8988T (cell line): Measurements from ENCODE around the gene BRI3.

Experiments
- DNase-seq: peaks from one replicate; pipeline ENCODE4 v3.0.0; 2011

BRI3 gene

DNA sequence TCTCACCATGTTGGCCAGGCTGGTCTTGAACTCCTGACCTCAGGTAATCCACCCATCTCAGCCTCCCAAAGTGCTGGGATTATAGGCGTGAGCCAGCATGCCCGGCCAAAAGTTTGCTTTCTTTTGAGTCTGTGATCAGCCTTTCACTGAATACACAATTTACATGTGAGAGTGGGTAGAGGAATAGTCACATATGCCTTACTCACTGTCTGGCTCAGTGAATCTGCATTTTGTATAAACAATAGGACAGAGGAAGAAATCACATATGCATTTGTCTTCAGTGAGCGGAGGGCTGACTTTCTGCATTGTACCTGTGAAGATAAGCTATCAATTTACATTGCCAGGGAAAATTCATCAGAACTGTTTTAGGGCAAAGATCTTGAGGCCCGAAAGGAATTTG lies 27.0 kb upstream of the BRI3 start:
- no peak for DNase-seq

DNA sequence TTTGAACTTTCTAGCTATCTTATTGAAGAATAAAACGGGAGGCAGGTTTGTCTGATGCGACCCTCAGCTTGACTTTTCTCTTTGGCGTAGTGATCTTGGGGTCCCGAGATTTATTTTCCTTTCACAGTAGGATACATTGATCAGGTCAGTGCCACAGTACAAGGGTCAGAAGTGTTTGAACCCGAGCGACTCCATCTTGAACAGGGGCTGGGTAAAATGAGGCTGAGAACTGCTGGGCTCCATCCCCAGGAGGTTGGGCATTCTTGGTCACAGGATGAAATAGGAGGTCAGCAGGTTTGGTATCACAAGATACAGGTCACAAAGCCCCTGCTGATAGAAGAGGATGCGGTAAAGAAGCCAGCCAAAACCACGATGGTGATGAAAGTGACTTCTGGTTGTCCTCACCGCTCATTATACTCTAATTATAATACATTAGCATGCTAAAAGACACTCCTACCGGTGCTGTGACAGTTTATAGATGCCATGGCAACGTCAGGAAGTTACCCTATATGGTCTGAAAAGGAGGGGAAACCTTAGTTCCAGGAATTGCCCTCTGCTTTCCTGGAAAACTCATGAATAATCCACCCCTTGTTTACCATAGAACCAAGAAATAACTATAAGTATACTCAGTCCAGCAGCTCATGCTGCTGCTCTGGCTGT lies 26.4 kb upstream of the BRI3 start:
- DNase-seq, result no peak

DNA sequence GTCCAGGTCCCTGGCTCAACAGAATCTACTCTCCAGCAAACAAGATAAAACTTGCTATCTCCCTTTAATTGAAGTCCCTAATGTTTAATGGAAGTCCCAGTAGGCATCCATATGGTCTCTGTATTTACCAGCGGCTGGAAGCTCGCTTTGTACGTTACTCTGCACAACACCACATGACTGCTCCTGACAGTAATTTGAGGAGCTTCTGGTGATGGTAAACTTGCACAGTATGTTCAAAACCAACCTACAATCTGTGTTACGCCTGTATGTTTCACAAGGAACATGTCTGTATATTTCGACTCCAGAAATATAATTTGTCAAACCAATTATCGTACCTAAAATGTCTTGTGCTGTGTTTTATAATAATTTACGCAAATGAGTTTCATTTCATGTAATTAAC lies 25.1 kb upstream of the BRI3 start:
- DNase-seq, result no peak

DNA sequence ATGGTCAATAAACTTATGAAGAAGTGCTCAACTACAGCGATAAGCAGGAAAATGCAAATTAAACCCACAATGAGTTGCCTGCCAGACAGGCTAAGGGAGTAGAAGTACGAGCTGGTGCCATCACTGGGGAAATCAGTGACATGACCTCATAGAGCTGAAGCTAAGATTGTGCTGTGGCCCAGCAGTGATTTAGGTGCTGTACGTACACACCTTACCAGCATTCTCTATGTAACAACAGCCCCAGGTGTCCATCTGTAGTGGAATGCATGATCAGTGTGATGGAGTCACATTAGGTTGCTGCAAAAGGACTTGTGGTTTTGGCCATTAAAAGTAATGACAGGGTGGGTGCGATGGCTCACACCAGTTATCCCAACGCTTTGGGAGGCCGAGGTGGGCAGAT lies 23.8 kb upstream of the BRI3 start:
- no peak for DNase-seq

DNA sequence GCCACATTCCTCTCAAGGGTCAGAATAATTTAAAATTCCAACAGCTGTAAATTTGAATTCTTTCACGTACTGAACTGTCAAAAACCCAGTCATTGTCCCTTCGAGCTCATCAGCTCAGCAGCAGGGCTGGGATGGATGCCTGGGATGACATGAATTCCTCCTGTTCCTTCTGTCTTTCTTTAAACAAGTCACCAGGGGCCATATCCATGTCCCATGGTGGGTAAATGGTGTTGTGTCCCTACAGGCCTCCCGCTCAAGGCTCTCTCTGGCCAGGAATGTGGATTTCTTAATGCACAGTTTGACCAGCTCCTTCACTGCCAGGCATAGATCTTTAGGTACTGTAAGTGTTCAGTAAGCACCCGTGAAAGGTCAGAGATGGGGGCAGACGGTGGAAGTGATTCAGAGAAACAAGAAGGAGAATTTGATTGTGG lies 15.6 kb upstream of the BRI3 start:
- no peak for DNase-seq

DNA sequence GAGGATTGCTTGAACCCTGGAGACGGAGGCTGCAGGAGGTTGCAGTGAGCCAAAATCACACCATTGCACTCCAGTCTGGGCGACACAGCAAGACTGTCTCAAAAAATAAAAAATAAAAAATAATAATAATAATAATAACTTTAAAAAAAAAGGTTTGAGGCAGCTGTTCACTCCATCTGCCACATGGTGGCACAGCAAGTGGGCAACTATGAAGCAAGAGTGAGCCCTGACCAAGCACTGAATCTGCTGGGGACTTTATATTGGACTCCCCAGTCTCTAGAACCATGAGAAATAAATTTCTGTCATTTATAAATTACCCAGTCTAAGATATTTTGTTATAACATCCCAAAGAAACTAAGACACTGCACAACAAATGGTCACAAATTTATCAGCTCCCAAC lies 14.6 kb upstream of the BRI3 start:
- no peak for DNase-seq

DNA sequence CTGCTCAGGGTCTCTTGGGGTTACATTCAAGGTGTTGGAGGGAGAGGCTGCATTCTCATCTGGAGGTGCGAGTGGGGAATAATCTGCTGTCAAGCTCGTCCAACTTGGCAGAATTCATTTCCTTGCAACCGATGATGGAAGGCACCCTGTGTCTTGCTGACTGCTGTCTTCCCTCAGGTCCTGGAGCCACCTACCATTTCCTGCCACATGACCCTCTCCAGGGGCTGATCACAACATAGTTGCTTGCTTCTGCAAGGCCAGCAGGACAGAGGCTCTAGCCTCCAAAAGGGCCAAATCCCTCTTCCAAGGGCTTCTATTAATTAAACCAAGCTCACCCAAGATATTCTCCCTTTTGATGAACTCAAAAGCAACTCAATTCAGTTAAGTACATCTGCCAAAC lies 14.2 kb upstream of the BRI3 start:
- no peak for DNase-seq

DNA sequence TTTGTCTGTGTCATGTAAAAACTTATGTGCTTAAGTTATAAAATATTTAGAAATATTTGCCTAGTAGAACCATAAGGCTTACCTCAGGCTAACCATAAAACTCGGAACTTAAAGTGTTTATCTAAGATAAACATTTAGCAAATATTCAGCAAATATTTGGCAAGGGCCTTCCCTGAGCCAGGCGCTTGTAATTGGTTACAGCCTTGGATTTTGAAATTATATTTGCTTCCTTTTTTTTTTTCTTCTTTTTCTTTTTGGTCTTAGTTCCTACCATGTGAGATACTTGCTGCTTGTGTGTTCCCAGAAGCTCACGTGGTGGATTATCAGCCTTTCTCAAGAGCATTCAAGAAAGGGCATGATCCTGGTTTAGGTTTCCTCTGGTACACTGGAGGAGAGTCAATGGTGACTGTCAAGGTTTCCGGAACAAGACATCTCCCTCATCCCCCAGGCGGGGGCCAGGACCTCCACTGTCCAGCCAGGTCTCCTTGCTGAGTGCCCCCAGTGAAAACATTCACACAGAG lies 5.2 kb upstream of the BRI3 start:
- DNase-seq, result no peak

DNA sequence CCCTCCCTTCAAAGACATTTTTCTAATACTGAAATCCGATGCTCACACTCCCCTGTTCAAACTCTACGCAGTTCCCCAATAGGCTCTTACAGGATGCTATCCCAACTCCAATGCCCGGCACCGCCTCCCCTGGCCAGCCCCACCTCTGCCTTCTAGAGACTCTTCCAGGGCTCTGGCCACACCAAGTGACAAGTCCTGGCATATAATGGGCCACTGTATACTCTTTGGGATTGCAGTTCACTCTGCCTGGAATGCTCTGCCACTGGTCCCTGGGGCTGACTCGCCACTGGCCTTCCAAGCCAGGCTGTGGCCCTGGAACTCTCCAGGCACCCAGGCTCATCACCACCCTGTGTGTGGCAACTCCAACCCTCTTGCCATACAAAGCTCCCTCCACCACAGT lies 3.1 kb upstream of the BRI3 start:
- no peak for DNase-seq

DNA sequence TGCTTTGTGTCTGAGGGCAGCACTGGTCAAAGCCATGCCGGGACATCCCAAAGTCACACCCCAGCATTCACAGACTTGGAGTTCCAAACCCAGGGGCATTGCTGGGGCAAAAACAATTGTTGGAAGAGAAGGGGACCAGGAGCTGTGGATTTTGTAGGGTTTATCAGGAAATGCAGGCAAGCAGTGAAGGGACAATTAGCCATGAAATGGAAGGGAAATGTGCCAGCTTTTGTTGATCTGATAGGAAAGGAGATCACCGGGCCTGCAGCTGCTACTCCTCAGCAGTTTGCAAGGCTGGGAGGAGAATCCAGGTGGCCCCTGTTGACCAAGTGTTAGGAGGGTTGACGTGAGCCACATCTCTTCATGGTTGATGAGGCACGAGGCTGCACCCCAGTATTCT lies 2.5 kb upstream of the BRI3 start:
- no peak for DNase-seq

DNA sequence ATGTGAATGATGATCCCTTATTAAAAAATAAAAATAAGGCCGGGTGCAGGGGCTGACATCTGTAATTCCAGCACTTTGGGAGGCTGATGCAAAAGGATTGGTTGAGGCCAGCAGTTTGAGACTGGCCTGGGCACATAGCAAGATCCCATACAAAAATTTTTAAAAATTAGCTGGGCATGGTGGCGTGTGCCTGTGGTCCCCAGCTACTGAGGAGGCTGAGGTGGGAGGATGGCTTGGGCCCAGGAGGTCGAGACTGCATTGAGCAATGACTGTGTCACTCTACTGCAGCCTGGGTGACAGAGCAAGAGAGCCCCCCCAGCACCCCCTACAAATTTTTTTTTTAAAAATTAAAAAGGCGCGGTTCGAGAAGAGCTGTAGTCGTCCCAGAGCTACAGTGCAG lies 1.2 kb upstream of the BRI3 start:
- no peak for DNase-seq

DNA sequence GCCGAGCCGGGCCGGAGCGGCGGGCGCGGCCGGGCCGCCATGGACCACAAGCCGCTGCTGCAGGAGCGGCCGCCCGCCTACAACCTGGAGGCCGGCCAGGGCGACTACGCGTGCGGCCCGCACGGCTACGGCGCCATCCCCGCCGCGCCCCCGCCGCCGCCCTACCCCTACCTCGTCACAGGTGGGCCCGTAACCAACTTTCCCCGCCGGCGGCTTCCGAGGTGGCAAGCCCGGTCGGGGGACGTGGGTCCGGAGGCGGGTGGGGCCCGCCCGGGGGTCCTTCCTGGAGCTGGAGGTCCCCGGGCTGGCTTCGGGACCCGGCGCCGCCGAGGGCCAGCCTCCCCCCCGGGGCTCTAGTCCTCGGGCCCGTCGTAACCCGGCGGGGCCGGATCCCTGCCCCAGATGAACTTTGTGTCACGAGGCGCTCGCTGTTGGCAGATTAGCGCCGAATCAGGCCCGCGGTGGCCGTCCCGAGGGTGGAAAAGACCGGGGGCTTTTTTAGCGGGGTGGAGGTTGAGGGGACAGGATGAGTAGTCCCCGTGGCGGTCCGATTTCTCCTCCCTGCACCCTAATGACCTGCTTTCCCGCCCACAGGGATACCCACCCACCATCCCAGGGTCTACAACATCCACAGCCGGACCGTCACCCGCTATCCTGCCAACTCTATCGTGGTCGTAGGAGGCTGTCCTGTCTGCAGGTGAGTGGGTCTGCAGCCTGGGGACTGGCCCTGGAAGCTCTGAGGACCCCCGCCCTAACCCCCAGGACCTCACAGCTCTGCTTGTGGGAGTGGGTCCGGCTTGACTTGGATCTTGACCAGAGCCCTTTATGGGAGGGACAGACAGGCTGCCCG lies 496 bp downstream of the BRI3 start:
- DNase-seq, result no peak

DNA sequence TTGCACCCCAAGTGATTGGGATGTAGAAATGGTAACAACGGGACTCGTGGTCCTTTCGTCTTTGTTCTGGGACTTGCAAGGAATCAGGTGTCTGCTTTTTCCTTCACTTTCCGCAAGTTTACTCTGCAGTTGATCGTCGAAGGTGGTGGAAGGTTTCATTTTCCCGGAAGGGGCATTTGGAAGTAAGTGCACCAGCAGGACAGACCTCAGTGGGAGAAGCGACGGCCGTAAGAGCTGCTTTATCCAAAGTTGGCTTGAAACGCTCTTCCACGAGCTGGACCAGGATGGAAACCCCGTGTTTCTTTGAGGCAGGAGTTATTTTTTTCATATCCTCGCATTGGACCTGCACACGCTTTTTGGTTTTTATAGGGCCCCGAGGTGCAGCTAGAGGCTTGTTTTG lies 1.2 kb downstream of the BRI3 start:
- DNase-seq, result no peak

DNA sequence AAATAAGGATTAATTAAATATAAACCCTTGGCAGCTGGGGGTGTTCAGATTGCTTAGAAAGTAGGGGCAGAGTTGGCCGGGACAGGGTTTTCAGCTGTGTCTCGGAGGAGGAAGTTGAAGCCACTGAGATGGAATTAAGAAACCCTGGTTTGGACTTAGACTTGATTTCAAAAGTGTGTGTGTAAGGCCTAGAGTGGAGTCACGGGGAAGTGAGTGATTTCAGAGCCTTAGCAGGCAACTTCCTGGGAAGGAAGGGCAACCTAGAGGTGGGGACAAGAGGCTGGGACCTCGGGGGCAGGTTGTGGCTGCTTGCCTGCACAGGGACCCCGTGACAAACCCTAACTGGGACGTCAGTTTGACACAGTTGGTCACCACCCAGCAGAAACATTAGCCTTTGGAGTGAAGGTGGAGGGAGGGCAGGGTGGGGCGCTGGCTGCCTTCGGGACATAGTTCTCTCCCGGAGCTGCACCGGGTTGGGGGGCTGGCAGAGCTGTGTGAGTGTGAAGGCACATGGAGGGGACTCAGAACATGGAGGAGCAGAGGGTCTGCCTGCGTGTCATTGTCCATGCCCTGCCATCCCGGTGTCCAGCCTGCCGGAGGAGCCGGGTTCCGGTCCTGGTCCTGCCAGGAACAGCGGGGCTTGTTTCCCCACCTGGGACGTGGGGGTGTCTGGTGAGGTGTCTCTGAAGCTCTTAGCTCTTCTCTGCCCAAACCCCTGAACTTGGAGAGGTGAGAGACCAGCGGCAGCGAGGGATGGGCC lies 1.8 kb downstream of the BRI3 start:
- no peak for DNase-seq

DNA sequence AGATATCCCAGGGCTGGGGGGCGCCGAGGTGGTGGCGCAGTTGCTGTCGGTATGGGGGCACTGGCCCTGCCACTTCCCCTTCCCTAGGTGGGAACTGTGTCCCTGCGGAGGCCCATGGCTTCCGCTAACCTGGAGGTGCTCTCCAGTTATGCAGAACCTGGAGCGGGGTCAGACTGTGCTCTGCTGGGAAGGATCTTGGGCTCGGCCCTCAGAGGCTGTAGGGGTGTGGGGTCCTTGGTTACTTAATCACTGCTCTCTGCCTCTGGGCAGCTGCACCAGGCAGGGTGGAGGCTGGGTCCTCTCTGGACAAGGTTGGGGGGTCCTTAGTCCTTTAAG lies 2.4 kb downstream of the BRI3 start:
- no peak for DNase-seq

DNA sequence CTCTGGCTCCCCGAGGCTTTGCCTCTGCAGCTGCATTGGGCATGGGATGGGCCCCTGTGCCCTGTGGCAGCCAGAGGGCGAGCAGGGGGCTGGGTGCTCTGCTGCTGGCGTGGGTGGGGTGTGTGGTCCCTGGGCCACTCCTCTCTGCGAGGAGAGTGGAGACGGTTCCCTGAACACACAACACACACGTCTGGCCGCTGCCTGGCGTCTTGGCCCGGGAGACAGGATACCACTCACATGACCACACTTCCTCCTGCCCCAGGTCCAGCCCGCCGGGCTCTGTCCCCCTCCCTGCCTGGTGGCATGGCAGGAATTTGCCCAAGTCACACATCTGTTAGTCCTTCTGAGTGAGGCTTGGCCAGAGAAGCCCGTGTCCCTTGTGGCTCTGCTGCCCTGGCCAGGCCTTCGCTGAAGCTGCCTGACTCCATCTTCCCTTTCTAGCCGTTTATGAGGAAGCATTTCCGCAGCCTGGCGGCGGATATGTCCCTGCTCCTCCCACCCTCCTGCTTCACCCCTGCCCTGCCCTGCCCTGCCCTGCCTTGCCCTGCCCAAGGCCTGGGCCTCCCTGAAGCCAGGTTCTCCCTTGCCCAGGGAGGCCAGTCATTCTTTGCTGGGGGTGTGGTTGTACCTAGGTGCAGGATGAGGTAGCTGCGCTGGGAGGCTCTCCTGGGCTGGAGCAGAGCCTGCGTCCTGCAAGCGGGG lies 3.0 kb downstream of the BRI3 start:
- DNase-seq, result no peak

DNA sequence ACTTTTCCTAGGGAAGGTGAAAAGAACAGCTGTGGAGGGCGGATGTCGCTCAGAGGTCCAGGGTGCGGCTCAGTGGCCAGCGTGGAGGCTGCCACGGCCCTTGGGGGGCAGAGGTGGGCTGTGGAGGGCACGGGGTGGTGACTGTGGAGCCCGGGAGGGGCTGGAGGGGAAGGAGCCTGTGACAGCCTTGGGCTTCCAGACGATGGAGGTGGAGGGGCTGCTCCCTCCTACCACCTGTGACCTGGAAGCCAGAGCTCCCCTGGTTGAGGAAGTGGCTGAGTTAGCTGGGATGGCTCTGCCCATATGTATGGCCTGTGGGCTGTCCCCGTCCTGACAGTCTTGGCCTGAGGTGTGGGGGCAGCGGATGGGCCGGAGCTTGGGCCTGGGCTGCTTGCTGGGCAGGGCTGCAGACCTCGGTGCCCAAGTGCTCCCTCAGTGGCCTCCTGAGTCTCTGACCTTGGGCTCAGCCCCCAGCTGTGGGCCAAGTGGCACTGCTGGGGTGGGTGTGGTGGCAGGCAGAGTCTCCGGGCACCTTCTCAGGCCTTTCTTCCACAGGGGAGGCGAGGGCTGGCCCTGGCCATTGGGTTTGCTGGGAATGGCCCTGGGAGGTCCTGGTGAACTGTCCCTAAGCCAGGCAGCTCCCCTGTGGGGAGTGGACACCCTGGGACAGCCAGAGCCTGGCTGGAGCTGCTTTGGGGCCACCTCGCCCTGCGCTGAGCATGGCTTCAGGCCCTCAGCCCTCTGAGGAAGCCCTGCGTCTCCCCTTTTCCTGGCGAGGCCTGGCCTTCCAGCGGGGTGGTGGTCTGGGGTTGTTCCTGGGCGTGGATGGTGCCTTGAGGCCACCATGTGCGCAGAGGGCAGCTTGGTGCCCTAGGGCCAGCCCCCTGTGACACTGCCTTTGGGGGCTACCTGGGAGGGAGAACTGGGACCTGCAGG lies 3.9 kb downstream of the BRI3 start:
- no peak for DNase-seq

DNA sequence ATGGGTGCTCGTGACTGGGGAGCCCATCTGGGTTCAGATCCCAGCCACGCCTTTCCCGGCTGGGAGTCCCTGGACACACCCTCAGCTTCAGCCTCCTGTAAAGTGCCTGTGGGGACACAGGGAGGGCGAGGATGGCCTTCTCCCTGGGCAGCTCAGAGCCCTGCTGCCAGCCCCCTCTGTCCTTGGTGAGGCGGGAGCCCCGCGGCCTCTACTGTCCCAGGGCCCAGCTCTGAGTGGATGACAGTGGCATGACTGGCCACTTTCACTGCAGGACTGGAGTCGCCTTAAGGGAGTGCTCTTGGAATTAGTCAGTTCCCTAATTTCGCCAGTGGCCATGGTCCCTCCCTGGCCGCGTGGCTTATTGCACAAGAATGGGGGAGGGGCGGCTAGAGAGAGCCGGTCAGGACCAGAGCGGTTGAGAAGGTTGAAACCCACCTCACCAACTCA lies 4.6 kb downstream of the BRI3 start:
- DNase-seq, result no peak

DNA sequence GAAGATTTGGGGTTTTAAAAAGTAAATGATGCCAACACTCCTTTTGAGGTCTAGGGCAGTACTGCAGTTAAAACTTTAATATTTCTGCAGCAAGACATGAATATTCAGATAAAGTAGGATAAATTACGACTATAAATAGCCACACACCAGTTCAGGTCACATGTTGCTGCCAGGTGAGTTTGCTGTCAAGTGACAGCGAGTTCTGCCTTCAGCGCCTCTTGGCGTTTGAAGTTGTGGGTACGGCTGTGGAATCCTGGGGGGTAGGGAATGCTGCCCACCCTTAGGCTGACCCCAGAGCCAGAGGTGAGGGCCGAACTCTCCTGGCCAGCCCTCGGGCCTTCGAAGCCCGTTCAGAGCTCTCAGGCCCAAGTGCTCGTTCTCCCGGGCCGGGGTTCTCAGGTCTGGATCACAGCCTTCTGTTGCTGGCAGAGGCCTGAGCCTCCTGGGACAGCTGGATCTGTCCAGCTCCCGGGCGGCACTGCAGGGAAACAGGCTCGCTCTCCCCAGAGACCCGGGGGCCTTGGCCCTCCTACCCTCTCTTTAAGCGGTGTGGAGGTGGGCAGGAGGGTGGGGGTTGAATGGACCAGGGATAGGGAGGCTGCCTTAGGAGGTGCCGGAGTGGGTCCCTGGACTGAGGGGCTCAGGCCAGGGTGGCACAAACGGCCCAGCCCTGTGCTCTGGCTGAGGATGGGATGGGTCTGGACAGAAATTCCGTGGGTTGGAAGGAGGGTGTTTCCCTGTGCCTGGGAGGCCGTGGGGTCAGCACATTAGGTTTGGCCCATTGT lies 5.4 kb downstream of the BRI3 start:
- DNase-seq, result no peak

DNA sequence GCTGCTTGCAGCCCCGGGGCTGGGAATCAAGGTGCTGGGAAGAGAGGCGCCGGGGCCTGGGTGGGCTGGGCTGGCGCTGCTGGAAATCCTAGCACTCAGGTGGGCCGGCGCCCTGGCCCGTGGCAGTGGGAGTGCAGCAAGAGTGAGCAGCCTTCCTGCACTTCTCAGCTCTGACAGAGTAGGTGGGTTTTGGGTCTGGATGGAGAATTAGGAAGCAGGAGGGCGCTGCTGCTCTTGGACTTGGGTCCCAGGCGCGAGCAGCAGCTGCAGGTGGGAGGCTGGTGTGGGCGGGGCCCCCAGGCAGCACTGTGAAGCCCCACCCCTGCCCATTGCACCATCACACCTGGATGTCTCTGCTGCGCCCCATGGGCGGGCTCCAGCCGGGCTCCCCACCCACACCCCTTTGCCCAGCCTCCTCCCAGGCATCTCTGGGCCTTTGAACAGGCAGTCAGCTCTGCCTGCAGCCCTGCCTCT lies 6.0 kb downstream of the BRI3 start:
- DNase-seq, result no peak
